Bone marrow (tissue), 2 donors: ENCODE data around the gene PGLYRP3.

Source experiments
- DNase-seq, 2 donors: peaks; one replicate each; lab custom pipeline; 2025; lab: John Stamatoyannopoulos, UW

PGLYRP3 gene

GRCh38 chr1:153313288-153313687 is 536 bp upstream of the PGLYRP3 start:
- DNase-seq, result no peak

GRCh38 chr1:153310526-153310925 is 2.2 kb downstream of the PGLYRP3 start:
- no peak for DNase-seq

GRCh38 chr1:153309441-153309840 is 3.3 kb downstream of the PGLYRP3 start:
- no peak for DNase-seq

- DNase-seq, result no peak
These were observed 4.2 kb downstream of the PGLYRP3 start for GRCh38 chr1:153308540-153308939.

GRCh38 chr1:153307221-153307600 is 5.5 kb downstream of the PGLYRP3 start:
- no peak for DNase-seq

GRCh38 chr1:153306303-153307220 is 6.2 kb downstream of the PGLYRP3 start:
- DNase-seq, result no peak

GRCh38 chr1:153305682-153306081 is 7.1 kb downstream of the PGLYRP3 start:
- no peak for DNase-seq

- no peak for DNase-seq
These were observed 10.4 kb downstream of the PGLYRP3 start for GRCh38 chr1:153302308-153302707.

GRCh38 chr1:153293851-153294250 is 18.9 kb downstream of the PGLYRP3 start:
- DNase-seq, result no peak

- no peak for DNase-seq
These were observed 19.3 kb downstream of the PGLYRP3 start for GRCh38 chr1:153293480-153293775.

GRCh38 chr1:153292740-153293479 is 19.8 kb downstream of the PGLYRP3 start:
- no peak for DNase-seq

- no peak for DNase-seq
These were observed 20.6 kb downstream of the PGLYRP3 start for GRCh38 chr1:153292185-153292584.

- DNase-seq, result no peak
These were observed 21.2 kb downstream of the PGLYRP3 start for GRCh38 chr1:153291514-153291913.

GRCh38 chr1:153288634-153289275 is 24.0 kb downstream of the PGLYRP3 start:
- no peak for DNase-seq

- no peak for DNase-seq
These were observed 34.9 kb downstream of the PGLYRP3 start for GRCh38 chr1:153277852-153278251.

- no peak for DNase-seq
These were observed 40.6 kb downstream of the PGLYRP3 start for GRCh38 chr1:153272186-153272585.

GRCh38 chr1:153271711-153272110 is 41.0 kb downstream of the PGLYRP3 start:
- DNase-seq, result no peak

- no peak for DNase-seq
These were observed 47.3 kb downstream of the PGLYRP3 start for GRCh38 chr1:153265457-153265856.

GRCh38 chr1:153262462-153263157 is 50.1 kb downstream of the PGLYRP3 start:
- DNase-seq, result no peak

- DNase-seq, result no peak
These were observed 50.7 kb downstream of the PGLYRP3 start for GRCh38 chr1:153262070-153262366.

- DNase-seq, result no peak
These were observed 51.3 kb downstream of the PGLYRP3 start for GRCh38 chr1:153261281-153262069.
